GM18858 (cell line): ENCODE results near the gene AASDHPPT.
"Not testable (repeated sequence)": the region's sequence is repeated elsewhere in the genome, so short reads cannot be mapped to it uniquely, and the experiment has no call there.

Experiments
- ATAC-seq: cut with Tn5 transposase; IDR thresholded peaks from one replicate; pipeline ENCODE4 v1.9.1; 2021; ENCODE audit not compliant: unreplicated experiment

The AASDHPPT gene

GRCh38 chr11:106077609-106078455, at the start of gene AASDHPPT:
AASDHPPT (plus strand) TSS chr11:106077662; CDS start chr11:106077711, 49 bp downstream.
- ATAC-seq, result peak; percentile 5

- ATAC-seq, result no peak
Measured at GRCh38 chr11:106030609-106031008, 46.9 kb upstream of the AASDHPPT start.

GRCh38 chr11:106031202-106031810, 46.2 kb upstream of the AASDHPPT start:
- no peak for ATAC-seq

- no peak for ATAC-seq
Measured at GRCh38 chr11:106031936-106032335, 45.5 kb upstream of the AASDHPPT start.

GRCh38 chr11:106032861-106033260, 44.6 kb upstream of the AASDHPPT start:
- no peak for ATAC-seq

- no peak for ATAC-seq
Measured at GRCh38 chr11:106043540-106043939, 33.9 kb upstream of the AASDHPPT start.

GRCh38 chr11:106047631-106048030, 29.8 kb upstream of the AASDHPPT start:
- ATAC-seq, result no peak

GRCh38 chr11:106049727-106050476, 27.6 kb upstream of the AASDHPPT start:
- ATAC-seq, result no peak

GRCh38 chr11:106051103-106051502, 26.4 kb upstream of the AASDHPPT start:
- ATAC-seq, result no peak

GRCh38 chr11:106058377-106058776, 19.1 kb upstream of the AASDHPPT start:
- not testable (repeated sequence) for ATAC-seq

- no peak for ATAC-seq
Measured at GRCh38 chr11:106059617-106060016, 17.8 kb upstream of the AASDHPPT start.

GRCh38 chr11:106061249-106061784, 16.1 kb upstream of the AASDHPPT start:
- ATAC-seq, result peak; percentile 26

- ATAC-seq, result peak; percentile 30
Measured at GRCh38 chr11:106061954-106062949, 15.2 kb upstream of the AASDHPPT start.

GRCh38 chr11:106063009-106063408, 14.5 kb upstream of the AASDHPPT start:
- no peak for ATAC-seq

- no peak for ATAC-seq
Measured at GRCh38 chr11:106070606-106071005, 6.9 kb upstream of the AASDHPPT start.

GRCh38 chr11:106072804-106073203, 4.7 kb upstream of the AASDHPPT start:
- no peak for ATAC-seq

GRCh38 chr11:106076171-106076918, 1.1 kb upstream of the AASDHPPT start:
- peak; percentile 0 for ATAC-seq

- ATAC-seq, result peak; percentile 95
Measured at GRCh38 chr11:106076919-106077608, 398 bp upstream of the AASDHPPT start, which contains the start of gene KBTBD3. KBTBD3 (minus strand) TSS chr11:106077347; CDS start chr11:106059097, 18,250 bp downstream.

- ATAC-seq, result no peak
Measured at GRCh38 chr11:106082096-106082495, 4.6 kb downstream of the AASDHPPT start.
